H54 (cell line): ENCODE results near the gene PRR36.
"Not testable (repeated sequence)": the region's sequence is repeated elsewhere in the genome, so short reads cannot be mapped to it uniquely, and the experiment has no call there.

Experiments used
- DNase-seq: peaks from one replicate; pipeline ENCODE4 v3.0.0; 2011; ENCODE audit warnings: low spot score, mixed read lengths; ENCODE audit not compliant: insufficient read length
- FAIRE-seq: peaks from 3 replicates; lab custom pipeline; 2011; peaks lifted over from hg19 to GRCh38; lab: Jason Lieb, UNC
- POLR2A ChIP-seq: IDR thresholded peaks from 2 replicates; pipeline ENCODE4 v1.6.1; 2011; ENCODE audit warnings: low read depth, mild to moderate bottlenecking, low read length

PRR36 gene

DNA sequence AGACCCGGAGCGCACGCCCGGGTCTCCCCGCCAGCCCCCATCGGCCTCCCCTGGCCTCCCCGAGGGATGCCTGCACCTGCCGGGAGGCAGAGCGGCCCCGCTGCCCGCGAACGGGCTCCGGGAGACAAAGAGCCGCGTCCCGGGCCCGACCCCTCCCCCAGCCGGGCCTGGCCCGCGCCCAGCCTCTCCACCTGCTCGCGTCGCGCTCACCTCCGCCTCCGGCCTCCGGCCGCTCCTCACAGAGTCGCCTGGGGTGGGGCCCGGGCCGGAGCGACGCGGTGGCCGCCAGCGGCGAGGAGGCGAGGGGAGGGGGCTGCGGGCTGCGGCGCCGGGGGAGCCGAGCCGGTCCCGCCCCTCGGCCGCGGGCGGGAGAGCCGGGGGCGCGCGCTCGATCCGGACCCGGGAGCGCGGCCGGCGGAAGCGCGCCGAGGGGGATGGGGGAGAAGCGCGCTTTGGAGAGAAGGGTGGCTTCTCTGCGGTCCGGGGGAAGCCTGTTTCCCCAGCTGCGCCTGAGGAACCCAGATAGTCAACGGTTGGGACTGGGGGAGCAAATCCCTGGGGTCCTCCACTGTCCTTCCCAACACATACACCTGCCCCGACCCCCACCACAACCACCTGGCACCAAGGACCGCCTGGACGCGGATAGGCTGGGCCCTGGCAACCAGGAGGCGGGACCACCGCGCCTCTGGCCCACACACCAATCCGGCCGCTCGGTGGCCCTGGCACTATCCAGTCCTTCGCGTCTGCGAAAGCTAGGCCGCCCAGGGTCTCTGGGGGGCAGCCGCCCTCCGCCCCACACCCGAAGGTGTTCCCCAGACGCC lies at the start of gene PRR36:
Gene PRR36 (minus strand): TSS at position 315 of the 821 bp plus-strand sequence. CDS start 701 bp downstream, outside the sequence.
- no peak for FAIRE-seq
- no peak for DNase-seq
- no peak for TF ChIP-seq POLR2A

DNA sequence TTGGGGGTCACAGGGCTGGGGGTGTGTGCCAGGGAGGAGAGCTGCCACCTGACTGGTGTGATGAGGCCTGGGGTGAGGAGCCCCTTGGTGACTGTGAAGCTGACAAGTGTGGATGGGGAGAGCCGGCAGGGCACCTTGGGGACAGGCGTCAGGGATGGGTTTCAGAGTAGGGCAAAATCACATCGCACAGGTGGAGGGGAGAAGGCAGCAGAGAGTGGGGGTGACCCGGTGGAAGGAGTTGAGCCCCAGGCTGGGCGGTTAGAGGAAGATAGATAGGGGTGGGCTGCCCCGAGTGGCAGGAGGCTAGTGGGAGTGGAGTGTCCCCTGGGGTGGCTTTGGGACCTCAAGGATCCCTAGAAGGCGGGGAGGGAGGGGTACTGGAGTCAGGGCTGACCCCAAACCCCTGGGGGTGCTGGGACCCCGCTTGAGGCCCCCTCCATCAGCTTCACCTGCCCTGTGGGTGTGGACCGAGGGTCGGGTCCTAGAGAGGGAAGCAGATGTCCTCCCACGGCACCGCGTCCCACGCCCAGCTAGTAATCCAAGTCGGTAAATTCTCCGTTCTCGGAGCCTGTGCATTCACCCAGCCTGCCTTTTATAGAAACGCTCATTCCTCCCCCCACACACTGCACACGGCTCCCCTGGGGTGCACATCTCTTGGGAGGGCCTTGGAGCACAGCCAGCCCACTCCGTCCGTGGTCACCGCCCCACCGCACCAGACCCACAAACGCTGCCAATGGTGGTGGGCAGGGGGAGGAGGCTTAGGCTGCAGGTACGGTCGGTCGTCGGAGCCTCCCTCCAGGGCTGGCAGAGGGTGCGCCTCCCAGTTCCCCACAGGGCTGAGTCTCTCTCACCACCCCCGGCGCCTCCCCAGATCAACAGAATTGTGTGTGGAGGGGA lies 49.4 kb upstream of the PRR36 start:
- no peak for FAIRE-seq
- DNase-seq, result no peak
- no peak for TF ChIP-seq POLR2A

DNA sequence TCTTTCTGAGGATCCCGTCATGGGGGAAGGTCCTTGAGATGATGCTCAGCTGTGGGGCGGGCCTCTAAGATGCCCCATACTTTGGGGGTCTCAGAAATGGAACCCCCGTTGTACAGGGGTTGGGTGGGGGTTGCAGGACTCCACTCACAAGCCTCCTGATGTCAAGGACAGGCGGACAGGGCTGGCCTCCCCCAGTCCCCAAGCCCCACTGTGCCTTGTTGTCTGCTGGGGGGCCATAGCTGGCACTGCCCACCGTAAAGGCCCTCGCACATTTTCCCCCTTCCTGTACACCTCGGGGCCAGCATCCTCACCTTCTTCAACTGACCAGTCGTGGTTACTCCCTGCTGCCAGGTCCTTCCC lies 48.6 kb upstream of the PRR36 start:
- FAIRE-seq (no peak), DNase-seq (no peak)
- TF ChIP-seq POLR2A, result no peak

DNA sequence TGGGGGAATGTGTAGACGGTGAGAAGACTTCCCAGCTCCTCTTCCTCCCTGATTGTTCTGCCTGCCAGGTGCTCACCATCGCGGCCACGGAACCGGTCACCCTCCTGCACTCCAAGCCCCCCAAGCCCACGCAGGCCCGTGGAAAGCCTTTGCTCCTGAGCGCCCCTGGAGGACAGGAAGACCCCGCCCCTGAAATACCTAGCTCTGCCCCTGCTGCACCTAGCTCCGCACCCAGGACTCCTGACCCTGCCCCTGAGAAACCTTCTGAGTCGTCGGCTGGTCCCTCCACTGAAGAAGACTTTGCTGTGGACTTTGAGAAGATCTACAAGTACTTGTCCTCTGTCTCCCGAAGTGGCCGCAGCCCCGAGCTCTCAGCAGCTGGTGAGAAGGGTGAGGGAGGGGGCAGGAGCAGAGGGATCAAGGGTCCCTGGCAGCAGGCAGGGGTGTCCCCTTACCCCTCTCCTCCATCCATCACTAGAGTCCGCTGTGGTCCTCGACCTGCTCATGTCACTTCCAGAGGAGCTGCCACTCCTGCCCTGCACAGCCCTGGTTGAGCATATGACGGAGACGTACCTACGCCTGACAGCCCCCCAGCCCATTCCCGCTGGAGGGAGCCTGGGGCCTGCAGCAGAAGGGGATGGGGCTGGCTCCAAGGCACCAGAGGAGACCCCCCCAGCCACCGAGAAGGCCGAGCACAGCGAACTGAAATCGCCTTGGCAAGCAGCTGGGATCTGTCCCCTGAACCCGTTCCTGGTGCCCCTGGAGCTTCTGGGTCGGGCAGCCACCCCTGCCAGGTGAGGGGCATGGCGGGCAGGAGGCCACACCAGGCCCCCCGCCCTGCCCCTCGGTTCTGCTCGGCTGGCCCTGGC lies 48.0 kb upstream of the PRR36 start:
- no peak for FAIRE-seq
- no peak for TF ChIP-seq POLR2A

DNA sequence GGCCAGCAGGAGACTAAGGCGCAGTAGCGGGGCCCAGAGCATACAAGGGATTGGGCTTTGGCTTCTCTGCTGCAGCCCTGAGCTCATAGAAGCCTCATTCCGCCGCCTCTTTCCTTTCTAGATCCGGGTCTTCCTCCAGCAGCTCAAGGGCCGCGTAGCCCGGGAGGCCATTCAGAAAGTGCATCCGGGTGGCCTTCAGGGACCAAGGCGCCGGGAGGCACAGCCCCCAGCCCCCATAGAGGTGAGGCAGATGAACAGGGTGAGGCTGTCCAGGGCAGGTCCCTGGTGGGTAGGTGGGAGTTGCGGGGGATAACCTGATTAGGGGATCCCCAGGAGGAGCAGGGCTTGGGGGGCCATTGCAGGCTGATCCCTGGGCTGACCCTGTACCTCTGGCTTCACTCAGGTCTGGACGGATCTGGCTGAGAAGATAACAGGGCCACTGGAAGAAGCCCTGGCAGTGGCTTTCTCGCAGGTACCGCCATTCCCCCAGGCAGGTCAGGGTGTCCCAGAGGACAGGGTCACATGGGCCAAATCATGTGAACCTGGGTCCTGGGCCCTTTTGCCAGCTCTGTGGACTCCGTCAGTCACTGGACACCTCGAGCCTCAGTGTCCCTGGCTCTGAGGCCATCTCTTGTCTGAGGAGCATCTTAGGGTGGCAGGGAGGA lies 47.2 kb upstream of the PRR36 start:
- no peak for DNase-seq

More for the DNA sequence above, 48.0 kb upstream of the PRR36 start:
- no peak for DNase-seq

DNA sequence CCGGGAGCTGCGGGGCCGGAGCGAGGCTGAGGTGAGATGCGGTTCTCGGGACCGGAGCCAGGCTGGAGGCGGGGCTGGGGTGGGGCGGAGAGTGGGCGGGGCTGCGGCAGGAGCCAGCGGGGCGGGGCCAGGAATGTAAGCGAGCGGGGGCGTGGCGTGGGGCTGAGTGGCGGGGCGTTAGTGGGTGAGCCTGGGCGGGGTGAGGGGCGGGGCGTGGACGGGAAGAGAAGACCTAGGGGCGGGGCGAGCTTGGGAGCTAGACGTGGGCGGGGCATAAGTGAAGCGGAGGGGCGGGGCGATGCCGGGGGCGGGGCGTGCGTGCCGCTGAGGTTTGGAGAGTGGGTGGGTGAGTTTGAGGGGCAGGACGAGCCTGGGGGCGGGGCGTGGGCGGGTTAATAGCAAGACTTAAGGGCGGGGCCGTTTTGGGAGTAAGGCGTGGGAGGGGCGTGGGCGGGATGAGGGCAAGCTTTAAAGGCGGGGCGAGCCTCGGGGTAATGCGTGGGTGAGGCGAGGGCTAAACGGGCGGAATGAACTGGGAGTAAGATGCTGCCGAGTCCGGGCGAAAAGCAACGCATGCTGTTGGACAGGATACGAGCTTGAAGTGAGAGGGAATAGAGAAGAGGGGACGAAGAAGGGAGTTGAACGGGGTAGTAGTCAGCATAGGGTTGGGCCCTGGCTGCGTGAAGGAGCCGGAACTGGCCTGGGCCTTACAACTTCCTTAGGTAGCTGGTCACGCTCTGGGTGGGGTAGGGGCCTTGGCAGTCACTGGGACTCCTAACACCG lies 46.5 kb upstream of the PRR36 start:
- peak; percentile 45; the same call in 1 of the 2 replicates for TF ChIP-seq POLR2A
- peak; percentile 15 for FAIRE-seq
- DNase-seq, result peak; percentile 86

More for the DNA sequence above, 47.2 kb upstream of the PRR36 start:
- FAIRE-seq, result no peak
- TF ChIP-seq POLR2A, result no peak

DNA sequence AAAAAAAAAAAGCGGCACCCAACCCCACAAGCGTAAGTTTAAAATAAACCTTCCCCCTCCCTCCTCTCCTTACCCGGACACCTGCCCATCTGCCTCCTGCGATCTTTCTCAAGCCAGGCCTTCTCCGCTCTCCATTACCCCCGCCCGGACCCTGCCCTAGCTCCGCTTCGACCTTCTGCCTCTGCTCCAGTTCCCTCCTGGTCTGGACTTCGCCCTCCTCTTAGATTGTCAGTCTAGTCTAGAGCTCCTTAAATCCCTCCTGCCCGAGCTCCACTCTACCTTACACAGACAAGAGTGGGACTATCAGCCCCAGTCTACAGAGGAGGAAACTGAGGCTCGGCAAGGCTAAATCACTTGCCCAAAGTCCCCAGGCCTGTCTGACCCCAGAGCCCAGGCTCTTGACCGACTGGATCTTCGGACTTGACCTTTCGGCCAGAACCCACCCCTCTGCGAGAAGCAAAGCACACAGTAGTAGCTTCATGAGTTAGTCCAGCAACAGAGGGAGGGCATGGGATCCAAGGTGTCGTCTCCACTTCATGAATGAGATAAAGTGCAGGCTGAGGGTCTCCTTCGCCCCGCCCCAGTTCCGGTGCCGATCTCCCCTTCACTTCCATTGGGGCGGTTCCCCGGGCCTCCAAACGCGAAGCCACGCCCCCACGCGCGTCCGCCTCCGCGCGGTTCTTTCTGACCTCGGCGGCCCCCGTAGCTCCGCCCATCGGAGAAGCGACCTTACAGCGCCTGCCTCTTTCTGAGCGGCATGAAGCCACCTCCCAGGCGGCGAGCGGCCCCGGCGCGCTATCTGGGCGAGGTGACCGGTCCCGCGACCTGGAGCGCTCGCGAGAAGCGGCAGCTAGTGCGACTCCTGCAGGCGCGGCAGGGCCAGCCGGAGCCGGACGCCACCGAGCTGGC lies 45.7 kb upstream of the PRR36 start, which contains the start of gene SNAPC2:
Gene SNAPC2 (plus strand): TSS at position 729 of the 909 bp plus-strand sequence. CDS start 29 bp downstream, at position 758.
- TF ChIP-seq POLR2A, result peak; percentile 66
- FAIRE-seq (no peak), DNase-seq (peak; percentile 94)

DNA sequence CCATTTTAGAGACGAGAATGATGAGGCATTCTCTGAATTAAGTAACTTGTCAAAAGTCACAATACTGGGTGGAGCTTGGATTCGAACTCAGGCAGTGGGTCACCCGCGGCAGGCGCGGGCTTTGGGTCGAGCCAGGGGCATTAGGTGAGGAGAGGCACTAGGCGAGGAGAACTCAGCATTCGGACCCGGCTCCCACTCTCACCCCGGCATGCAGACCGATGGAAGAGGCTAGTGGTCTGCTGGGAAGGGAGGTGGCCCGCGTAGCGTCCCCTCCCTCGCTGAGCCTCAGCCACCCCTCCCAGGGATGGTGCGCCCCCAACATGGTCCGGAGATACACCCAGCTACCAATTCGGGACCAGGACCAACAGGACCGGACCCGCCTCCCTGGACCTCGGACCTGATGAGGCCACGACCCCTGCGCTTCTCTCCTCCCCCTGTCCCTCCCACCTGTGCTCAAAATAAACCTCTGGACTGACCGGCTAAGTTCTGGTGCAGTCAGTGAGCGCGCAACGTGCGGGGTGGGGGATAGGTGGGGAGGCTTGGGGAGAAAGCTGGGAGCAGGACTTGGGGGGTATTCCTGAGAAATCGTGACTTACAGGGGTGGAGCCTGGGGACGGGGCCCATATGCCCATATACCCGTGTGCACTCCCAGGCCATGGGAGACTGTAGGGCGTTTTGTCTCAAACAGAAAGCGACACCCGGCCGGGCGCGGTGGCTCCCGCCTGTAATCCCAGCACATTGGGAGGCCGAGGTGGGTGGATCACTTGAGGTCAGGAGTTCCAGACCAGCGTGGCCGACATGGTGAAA lies 44.6 kb upstream of the PRR36 start:
- FAIRE-seq, result no peak
- no peak for DNase-seq
- TF ChIP-seq POLR2A, result no peak

DNA sequence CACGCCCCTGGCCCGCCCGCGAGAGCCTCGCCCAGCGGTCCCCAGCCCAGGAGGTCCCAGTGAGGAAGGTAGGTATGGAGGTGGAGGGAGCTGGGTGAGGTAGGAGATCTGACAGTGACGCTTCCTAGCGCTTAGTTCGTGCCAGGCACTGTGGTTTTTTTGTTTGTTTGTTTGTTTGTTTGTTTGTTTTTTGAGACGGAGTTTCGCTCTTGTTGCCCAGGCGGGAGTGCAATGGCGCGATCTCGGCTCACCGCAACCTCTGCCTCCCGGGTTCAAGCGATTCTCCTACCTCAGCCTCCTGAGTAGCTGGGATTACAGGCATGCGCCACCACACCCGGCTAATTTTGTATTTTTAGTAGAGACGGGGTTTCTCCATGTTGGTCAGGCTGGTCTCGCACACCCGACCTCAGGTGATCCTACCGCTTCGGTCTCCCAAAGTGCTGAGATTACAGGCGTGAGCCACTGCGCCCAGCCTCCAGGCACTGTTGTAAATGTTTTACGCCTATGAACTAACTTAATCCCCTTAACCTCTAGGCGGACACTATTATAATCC lies 43.9 kb upstream of the PRR36 start:
- DNase-seq, FAIRE-seq: not testable (repeated sequence)
